ACHN (cell line): ENCODE data around the gene RBM47.
"Not testable (repeated sequence)": the region's sequence is repeated elsewhere in the genome, so short reads cannot be mapped to it uniquely, and the experiment has no call there.

ENCODE experiments used
- DNase-seq: peaks from one replicate; pipeline ENCODE4 v3.0.0-alpha.2; 2015
- in situ Hi-C: cut with HindIII; loops from 2 replicates; pipeline ENCODE4 v1.10.0; 2017; ENCODE audit warnings: low sequenced_read_pairs, low pct_ligation_motif_present, low pct_unique_long_range_greater_than_20kb

RBM47 gene

DNA sequence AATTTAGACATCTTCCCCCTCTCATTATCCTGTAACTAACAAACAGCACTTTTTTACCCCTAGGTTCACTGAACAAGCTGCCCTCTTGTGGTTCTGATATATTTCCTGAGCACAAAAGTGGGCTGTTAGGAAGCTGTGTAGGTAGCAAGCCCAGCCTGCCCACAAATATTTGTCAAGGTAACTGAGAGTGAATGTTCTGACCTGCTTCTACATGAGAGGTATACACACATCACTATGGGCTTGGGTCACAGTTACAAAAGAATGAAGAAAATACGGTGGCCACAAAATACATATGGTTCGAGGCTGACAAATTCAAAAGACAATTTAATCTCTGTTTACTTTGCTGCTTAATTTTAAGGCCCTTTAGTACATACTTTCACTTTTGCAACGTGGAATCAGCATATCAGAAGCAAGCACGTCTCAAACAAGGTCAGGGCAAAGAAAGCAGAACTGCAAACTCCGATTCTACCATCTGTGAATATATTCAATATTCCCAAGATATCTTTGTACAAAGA, 78.7 kb downstream of the RBM47 start:
- in situ Hi-C loops, result no loop called here

DNA sequence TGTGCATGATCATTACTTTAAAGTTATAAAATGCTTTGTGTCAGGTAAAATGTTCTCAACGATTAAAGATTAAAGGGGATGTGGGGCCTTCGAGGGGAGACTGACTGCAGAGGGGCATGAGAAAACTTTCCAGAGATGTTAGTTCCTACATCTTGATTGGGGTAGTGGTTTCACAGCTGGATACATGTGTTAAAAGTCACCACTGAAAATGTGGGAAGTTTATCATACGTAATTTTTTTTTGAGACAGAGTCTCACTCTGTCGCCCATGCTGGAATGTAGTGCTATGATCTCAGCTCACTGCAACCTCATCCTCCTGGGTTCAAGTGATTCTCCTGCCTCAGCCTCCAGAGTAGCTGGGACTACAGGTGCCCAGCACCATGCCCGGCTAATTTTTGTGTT, 79.5 kb downstream of the RBM47 start:
- DNase-seq, result no peak
- in situ Hi-C loops, result no loop called here

More for the DNA sequence above, 78.7 kb downstream of the RBM47 start:
- peak; percentile 58 for DNase-seq

- DNase-seq, result no peak
- in situ Hi-C loops, result no loop called here
These were observed 81.4 kb downstream of the RBM47 start for GRCh38 chr4:40548256-40548655.

- in situ Hi-C loops, result no loop called here
These were observed 81.9 kb downstream of the RBM47 start for GRCh38 chr4:40547789-40548132.

DNA sequence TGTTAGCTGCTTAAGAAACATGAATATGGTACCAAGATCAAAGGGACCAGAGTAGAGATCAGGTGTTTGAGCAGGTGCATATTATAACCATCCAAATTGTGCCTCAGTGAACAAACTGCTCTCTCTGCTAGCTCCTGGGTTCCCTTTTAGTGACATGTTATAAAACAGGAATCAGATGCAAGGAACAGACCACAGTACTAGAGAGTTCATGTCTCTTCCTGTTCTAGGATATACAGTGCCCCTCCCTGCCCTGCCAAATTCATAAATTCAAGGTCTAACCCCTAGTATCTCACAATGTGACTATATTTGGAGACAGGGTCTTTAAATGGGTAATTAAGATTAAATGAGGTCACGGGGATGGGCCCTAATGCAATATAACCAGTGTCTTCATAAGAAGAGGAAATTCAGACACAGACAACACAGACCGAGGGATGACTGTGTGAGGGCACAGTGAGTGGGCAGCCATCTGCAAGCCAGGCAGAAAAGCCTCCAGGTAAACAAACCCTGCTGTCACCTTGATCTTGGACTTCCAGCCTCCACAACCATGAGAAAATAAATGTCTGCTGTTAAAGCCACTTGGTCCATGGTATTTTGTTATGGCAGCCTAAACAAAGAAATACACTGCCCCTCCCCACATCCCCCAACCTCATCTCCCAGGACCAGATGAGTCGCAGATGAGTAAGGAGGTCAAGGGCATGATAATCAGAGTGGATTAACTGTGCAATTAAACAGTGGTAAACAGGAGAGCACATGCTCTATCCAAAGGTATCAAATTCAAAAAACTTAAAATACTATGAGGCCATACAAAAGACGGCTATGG, 82.5 kb downstream of the RBM47 start:
- DNase-seq, result no peak
- in situ Hi-C loops, result no loop called here

More at GRCh38 chr4:40547789-40548132, 81.9 kb downstream of the RBM47 start:
- DNase-seq, result no peak

DNA sequence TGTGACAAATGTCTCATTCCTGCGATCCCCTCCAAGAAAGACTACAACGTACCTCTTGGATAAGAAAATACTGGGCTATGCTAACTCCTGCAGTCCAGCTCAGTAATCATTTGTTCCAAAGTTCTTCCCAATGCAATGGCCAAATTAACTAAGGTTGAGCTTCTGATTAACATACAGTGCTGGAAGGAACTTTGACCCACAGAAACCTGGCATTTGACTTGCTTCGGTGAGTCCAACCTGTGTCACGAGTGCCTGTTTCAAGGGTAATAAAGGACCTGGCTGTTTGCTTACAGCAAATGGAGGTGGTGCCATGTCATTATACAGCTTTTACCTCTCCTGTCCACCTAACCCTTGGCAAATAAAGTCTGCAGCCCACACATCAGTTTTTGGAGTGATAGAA, 83.2 kb downstream of the RBM47 start:
- in situ Hi-C loops, result no loop called here
- no peak for DNase-seq

- DNase-seq, in situ Hi-C loops: not testable (repeated sequence)
These were observed 84.2 kb downstream of the RBM47 start for GRCh38 chr4:40545487-40545886.

DNA sequence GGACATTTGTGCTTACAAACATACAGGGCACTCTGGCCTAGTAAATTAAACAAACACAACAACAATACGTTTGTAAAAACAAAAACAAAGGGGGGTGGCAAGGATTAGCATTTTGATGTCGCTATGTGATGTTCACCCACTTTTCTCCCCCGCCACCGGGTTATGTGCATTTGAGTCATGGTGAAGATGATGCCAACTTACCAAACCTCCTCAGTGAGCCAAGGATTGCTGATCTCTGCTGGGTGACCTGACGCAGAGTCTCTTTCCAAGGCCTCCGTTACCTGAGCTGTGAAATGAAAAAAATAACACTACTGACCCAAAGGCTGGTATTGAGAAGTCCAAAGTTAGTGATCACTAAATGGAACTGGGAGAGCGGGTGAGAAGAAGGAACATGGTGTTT, 85.4 kb downstream of the RBM47 start:
- no peak for DNase-seq

GRCh38 chr4:40540800-40541199, 88.9 kb downstream of the RBM47 start:
- in situ Hi-C loops, result no loop called here
- DNase-seq, result no peak

More for the DNA sequence above, 85.4 kb downstream of the RBM47 start:
- in situ Hi-C loops, result no loop called here

DNA sequence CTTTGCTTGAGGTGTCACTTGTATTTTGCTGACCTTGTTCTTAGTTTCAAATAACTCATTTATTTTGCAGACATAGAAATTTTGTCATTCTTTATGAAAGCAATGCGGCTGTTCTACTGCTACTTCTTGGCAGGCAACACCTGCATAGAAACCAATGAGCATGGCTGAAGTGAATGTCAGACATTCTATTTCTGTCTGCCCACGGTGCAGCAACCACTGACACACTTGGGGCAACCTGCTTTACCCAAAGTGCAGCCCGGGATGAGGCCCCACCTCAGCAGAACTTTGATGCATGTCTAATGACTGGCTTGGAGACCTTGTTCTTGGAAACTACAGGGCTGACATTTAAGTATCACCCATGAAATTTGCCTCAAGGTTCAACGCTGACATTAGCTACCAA, 93.6 kb downstream of the RBM47 start:
- in situ Hi-C loops, result no loop called here
- no peak for DNase-seq

- in situ Hi-C loops, result no loop called here
- DNase-seq, result no peak
These were observed 98.0 kb downstream of the RBM47 start for GRCh38 chr4:40531636-40532023.

GRCh38 chr4:40530961-40531635, 98.6 kb downstream of the RBM47 start:
- no peak for DNase-seq
- in situ Hi-C loops, result no loop called here

GRCh38 chr4:40526741-40527140, 102.9 kb downstream of the RBM47 start:
- DNase-seq, result no peak
- in situ Hi-C loops, result no loop called here

GRCh38 chr4:40525752-40526598, 103.7 kb downstream of the RBM47 start:
- peak; percentile 77 for DNase-seq
- in situ Hi-C loops, result no loop called here

- in situ Hi-C loops, result no loop called here
- DNase-seq, result no peak
These were observed 105.2 kb downstream of the RBM47 start for GRCh38 chr4:40524366-40525041.

DNA sequence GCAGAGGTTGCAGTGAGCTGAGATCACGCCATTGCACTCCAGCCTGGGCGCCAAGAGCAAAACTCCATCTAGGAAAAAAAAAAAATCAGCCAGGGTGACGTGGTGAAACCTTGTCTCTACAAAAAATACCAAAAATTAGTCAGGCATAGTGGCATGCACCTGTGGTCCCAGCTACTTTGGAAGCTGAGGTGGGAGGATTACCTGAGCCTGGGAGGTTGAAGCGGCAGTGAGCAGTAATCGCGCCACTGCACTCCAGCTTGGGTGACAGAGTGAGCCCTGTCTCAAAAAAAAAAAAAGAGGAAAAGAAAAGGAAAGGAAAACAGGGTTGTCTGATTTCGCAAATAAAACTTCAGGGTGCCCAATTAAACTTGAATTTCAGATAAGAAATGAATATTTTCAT, 106.1 kb downstream of the RBM47 start:
- no peak for DNase-seq
- in situ Hi-C loops, result no loop called here

GRCh38 chr4:40521957-40522356, 107.7 kb downstream of the RBM47 start:
- no peak for DNase-seq
- in situ Hi-C loops, result no loop called here

DNA sequence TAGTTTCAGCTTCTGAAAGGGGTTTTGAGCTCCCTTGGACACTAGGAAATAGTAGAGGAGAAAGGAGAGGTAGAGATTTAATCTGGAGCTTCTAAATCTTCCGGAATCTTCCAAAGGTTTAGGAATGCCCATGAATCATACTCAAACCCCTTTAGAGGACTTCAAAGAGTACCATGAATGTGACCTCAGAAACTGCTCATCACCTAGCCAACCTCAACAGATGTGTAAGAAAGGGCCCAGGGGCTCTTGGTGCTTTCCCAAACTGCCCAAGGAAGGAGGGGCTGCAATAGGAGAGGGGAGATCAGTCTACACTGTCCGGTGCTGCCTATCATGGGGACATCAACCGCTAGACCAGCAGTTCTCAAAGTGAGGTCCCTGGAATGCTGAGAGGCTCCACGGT, 109.1 kb downstream of the RBM47 start:
- no peak for DNase-seq
- in situ Hi-C loops, result no loop called here
